CD14-positive monocyte (primary cell): ENCODE measurements around the gene ABI2. TPM values are rescaled to one million over a fixed set of nuclear protein-coding genes. Genes with fewer than 3 reads are reported as not detected.

Experiments used
- DNase-seq, 3 donors: peaks; one replicate each; pipeline ENCODE4 v3.0.0-alpha.2; 2011 to 2022
- H2AFZ ChIP-seq: 2 replicates; pipeline ENCODE4 v1.6.0; 2012; ENCODE audit warnings: mild to moderate bottlenecking, low read depth, low read length, inconsistent platforms; ENCODE audit not compliant: insufficient read depth, poor library complexity, severe bottlenecking
- H3K27ac ChIP-seq, 2 donors: 1 replicate in 1 of 2; 2 replicates in 1 of 2; pipeline ENCODE4 v1.5.1; 2012 to 2013; ENCODE audit warnings: low read length in 2 of 2, control low read depth in 1 of 2, inconsistent platforms in 1 of 2, low read depth in 1 of 2, mild to moderate bottlenecking in 1 of 2
- H3K27me3 ChIP-seq, 2 donors: one replicate each; pipeline versions ENCODE4 v1.6.0 to v1.6.1; 2011 to 2013; ENCODE audit warnings: low read length in 2 of 2; ENCODE audit not compliant: control insufficient read depth in 2 of 2, insufficient read depth in 2 of 2
- H3K36me3 ChIP-seq, 2 donors: replicated peaks in 1 of 2; 1 replicate in 1 of 2; 2 replicates in 1 of 2; pipeline versions ENCODE4 v1.5.1 to v1.6.1; 2012 to 2013; ENCODE audit warnings: low read length in 2 of 2, control low read depth in 1 of 2, inconsistent platforms in 1 of 2, mild to moderate bottlenecking in 1 of 2; ENCODE audit not compliant: insufficient read depth in 2 of 2, control insufficient read depth in 1 of 2
- H3K4me1 ChIP-seq, 2 donors: 1 replicate in 1 of 2; 2 replicates in 1 of 2; pipeline versions ENCODE4 v1.5.1 to v1.6.1; 2012 to 2013; ENCODE audit warnings: low read length in 2 of 2, control low read depth in 1 of 2, inconsistent platforms in 1 of 2, mild to moderate bottlenecking in 1 of 2, moderate library complexity in 1 of 2; ENCODE audit not compliant: insufficient read depth in 2 of 2, control insufficient read depth in 1 of 2
- H3K4me2 ChIP-seq: replicated peaks from 2 replicates; pipeline ENCODE3; 2012; ENCODE audit warnings: low read length, moderate library complexity, mild to moderate bottlenecking; ENCODE audit not compliant: poor library complexity, severe bottlenecking; ENCODE audit errors: extremely low read depth
- H3K4me3 ChIP-seq, 3 experiments: fragments of 200-600 bp in 1 of 3; sonication (generic) in 1 of 3; replicated peaks in 1 of 3; 1 replicate in 2 of 3; 2 replicates in 1 of 3; pipeline ENCODE4 v1.5.1; 2011 to 2013; ENCODE audit warnings: low read length in 3 of 3, mild to moderate bottlenecking in 3 of 3, control low read depth in 2 of 3, low read depth in 2 of 3, inconsistent platforms in 1 of 3, moderate library complexity in 1 of 3
- H3K79me2 ChIP-seq: 2 replicates; pipeline ENCODE4 v1.6.0; 2012; ENCODE audit warnings: mild to moderate bottlenecking, control low read depth, inconsistent platforms, low read length, moderate library complexity; ENCODE audit not compliant: insufficient read depth
- H3K9ac ChIP-seq: 2 replicates; pipeline ENCODE4 v1.6.0; 2017; ENCODE audit warnings: low read length, mild to moderate bottlenecking; ENCODE audit not compliant: insufficient read depth, poor library complexity, severe bottlenecking
- H3K9me3 ChIP-seq, 2 donors: replicated peaks in 1 of 2; 1 replicate in 1 of 2; 2 replicates in 1 of 2; pipeline versions ENCODE4 v1.5.1 to v1.6.1; 2012 to 2013; ENCODE audit warnings: low read length in 2 of 2, control low read depth in 1 of 2; ENCODE audit not compliant: control insufficient read depth in 1 of 2, insufficient read depth in 1 of 2
- H4K20me1 ChIP-seq: 2 replicates; pipeline ENCODE4 v1.6.0; 2012; ENCODE audit warnings: mild to moderate bottlenecking, low read length, control low read depth, moderate library complexity; ENCODE audit not compliant: insufficient read depth
- H3K27ac Mint-ChIP-seq, 7 donors: one replicate each; pipeline ENCODE4 v1.8.0; 2020; ENCODE audit warnings: mild to moderate bottlenecking in 7 of 7, mixed read lengths in 7 of 7, moderate library complexity in 6 of 7, inconsistent platforms in 2 of 7
- H3K27me3 Mint-ChIP-seq, 3 donors: one replicate each; pipeline ENCODE4 v1.8.0; 2021 to 2022; ENCODE audit warnings: low read depth in 3 of 3, mild to moderate bottlenecking in 3 of 3, mixed read lengths in 3 of 3, moderate library complexity in 3 of 3, inconsistent platforms in 1 of 3
- H3K36me3 Mint-ChIP-seq, 2 donors: one replicate each; pipeline ENCODE4 v1.8.0; 2020; ENCODE audit warnings: mixed read lengths in 2 of 2, inconsistent platforms in 1 of 2, mild to moderate bottlenecking in 1 of 2
- H3K4me1 Mint-ChIP-seq: one replicate; pipeline ENCODE4 v1.8.0; 2020; ENCODE audit warnings: mild to moderate bottlenecking, mixed read lengths
- H3K4me3 Mint-ChIP-seq, 2 donors: one replicate each; pipeline ENCODE4 v1.8.0; 2020; ENCODE audit warnings: mild to moderate bottlenecking in 2 of 2, mixed read lengths in 2 of 2, moderate library complexity in 1 of 2
- H3K9me3 Mint-ChIP-seq, 7 donors: one replicate each; pipeline ENCODE4 v1.8.0; 2020 to 2022; ENCODE audit warnings: mixed read lengths in 7 of 7, mild to moderate bottlenecking in 6 of 7, moderate library complexity in 6 of 7, inconsistent platforms in 2 of 7
- WGBS: methylation state at CpG from one replicate; pipeline ENCODE4 v1.1.5; 2013; ENCODE audit warnings: missing lambda C conversion rate; ENCODE audit not compliant: insufficient coverage; 5-methylcytosine and 5-hydroxymethylcytosine counted together
- intact Hi-C, 2 donors: fragments of 100-400 bp; cut with micrococcal nuclease; formaldehyde crosslinking; loops; one replicate each; pipeline versions ENCODE4 v1.15.0 to v1.15.1; 2023
- polyA plus RNA-seq, 3 donors: library from polyadenylated mRNA; depleted of rRNA in 1 of 3; unstranded in 2 of 3; stranded (reverse) in 1 of 3; fragments of 300-500 nt in 2 of 3; fragments of >200 nt in 1 of 3; fragmentation: Illumina TruSeq in 2 of 3; gene quantifications; 1 replicate in 2 of 3; 2 replicates in 1 of 3; pipeline ENCODE4 v1.2.3, GENCODE V29; 2012 to 2021
- TF ChIP-seq, protein P1 (sequence below): fragments of 200-600 bp; IDR thresholded peaks from one replicate; pipeline ENCODE4 v1.8.0; 2022; ENCODE audit warnings: antibody characterized with exemption, mild to moderate bottlenecking

Gene ABI2
- polyA plus RNA-seq, 3 donors: 6.1 to 9.2 (median 7.1) TPM

DNA sequence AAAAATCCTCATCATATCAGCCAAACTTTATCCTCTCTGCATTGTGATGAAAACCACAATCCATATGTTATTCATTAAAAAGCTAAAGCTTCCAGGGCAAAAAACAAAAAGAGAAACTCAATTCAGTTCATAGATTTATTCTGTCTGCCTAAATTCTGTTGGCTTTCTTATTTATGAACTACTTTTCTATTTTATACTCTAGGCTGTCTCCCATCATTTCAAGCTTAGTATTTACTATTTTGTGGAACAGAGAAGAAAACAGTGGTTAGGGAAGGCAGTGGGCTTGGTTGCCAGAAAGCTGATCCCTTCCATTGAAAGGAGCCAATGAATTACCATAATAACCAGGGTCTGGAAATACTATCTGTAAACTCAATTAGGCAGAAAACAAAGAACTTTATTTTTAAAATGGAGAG lies 135.1 kb downstream of the ABI2 start:
- H3K4me3 ChIP-seq: no peak overlapping the region
- Mint-ChIP-seq H3K27ac (no peak overlapping the region), H3K27me3 (peaks cover 0 to 3% (median 2%) of the 10 kb centered on the region in 3 donors), H3K9me3 (no peaks in the 10 kb centered on the region), H3K4me1 (peaks cover 6% of the 10 kb centered on the region), H3K4me3 (no peak overlapping the region), H3K36me3 (peaks cover 7% of the 10 kb centered on the region in 2 donors)
- no peak overlapping the region for H3K4me2 ChIP-seq
- H3K27ac ChIP-seq: no peak overlapping the region
- no peak overlapping the region for H3K9ac ChIP-seq
- H4K20me1 ChIP-seq: no peaks in the 10 kb centered on the region
- H3K79me2 ChIP-seq: no peaks in the 10 kb centered on the region
- TF ChIP-seq, protein P1, sequence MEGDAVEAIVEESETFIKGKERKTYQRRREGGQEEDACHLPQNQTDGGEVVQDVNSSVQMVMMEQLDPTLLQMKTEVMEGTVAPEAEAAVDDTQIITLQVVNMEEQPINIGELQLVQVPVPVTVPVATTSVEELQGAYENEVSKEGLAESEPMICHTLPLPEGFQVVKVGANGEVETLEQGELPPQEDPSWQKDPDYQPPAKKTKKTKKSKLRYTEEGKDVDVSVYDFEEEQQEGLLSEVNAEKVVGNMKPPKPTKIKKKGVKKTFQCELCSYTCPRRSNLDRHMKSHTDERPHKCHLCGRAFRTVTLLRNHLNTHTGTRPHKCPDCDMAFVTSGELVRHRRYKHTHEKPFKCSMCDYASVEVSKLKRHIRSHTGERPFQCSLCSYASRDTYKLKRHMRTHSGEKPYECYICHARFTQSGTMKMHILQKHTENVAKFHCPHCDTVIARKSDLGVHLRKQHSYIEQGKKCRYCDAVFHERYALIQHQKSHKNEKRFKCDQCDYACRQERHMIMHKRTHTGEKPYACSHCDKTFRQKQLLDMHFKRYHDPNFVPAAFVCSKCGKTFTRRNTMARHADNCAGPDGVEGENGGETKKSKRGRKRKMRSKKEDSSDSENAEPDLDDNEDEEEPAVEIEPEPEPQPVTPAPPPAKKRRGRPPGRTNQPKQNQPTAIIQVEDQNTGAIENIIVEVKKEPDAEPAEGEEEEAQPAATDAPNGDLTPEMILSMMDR: no peak
- H3K4me1 ChIP-seq: no peaks in the 10 kb centered on the region
- no peaks in the 10 kb centered on the region for H3K9me3 ChIP-seq
- intact Hi-C loops: no loop called here
- no peak for DNase-seq
- no peaks in the 10 kb centered on the region for H3K27me3 ChIP-seq
- H3K36me3 ChIP-seq: no peaks in the 10 kb centered on the region
- no peak overlapping the region for H2AFZ ChIP-seq

GRCh38 chr2:203469546-203469945 lies 141.4 kb downstream of the ABI2 start:
- H3K36me3 ChIP-seq: no peaks in the 10 kb centered on the region
- H3K27ac ChIP-seq: no peak overlapping the region
- H3K4me1 Mint-ChIP-seq: peaks cover 8% of the 10 kb centered on the region
- no peak overlapping the region for H3K4me3 Mint-ChIP-seq
- H3K79me2 ChIP-seq: no peaks in the 10 kb centered on the region
- H3K9ac ChIP-seq: no peak overlapping the region
- H3K9me3 Mint-ChIP-seq: no peaks in the 10 kb centered on the region
- no peaks in the 10 kb centered on the region for H4K20me1 ChIP-seq
- TF ChIP-seq, protein P1: no peak
- intact Hi-C loops: no loop called here
- DNase-seq: no peak
- H3K36me3 Mint-ChIP-seq: no peaks in the 10 kb centered on the region
- no peak overlapping the region for H2AFZ ChIP-seq
- H3K27me3 ChIP-seq: no peaks in the 10 kb centered on the region
- H3K27ac Mint-ChIP-seq: no peak overlapping the region
- H3K4me3 ChIP-seq: no peak overlapping the region
- H3K4me2 ChIP-seq: no peak overlapping the region
- no CpG with 5 or more reads among the region's 1 CpG for WGBS
- H3K9me3 ChIP-seq: no peaks in the 10 kb centered on the region
- H3K4me1 ChIP-seq: no peaks in the 10 kb centered on the region
- peaks cover 0 to 3% (median 1%) of the 10 kb centered on the region in 3 donors for H3K27me3 Mint-ChIP-seq
